ENCODE data around the gene MACROD2. TPM values are rescaled to one million over a fixed set of nuclear protein-coding genes. Genes with fewer than 3 reads are reported as not detected.

MACROD2 gene
- total and polyA plus RNA-seq, 7 donors, result 0.20 to 4.8 (median 0.87) TPM

- Histone ChIP-seq H3K36me3 (ENCODE audit: insufficient read depth in 1 of 2, low read depth in 1 of 2) (no peaks in the 10 kb centered on the region), H3K4me1 (peaks cover 8% of the 10 kb centered on the region), H3K9me3 (no peaks in the 10 kb centered on the region), H3K4me3 (no peak overlapping the region), H3K27me3 (ENCODE audit: insufficient read depth in 3 of 3, low read length in 2 of 3) (no peaks in the 10 kb centered on the region), H3K27ac (peak overlapping the region; percentile 7)
- WGBS, 3 donors, result 22 to 34% (median 25%) methylated on average over 2 of the region's 2 CpGs
- intact Hi-C loops (cut with DNase I), result no loop called here
- no peak for TF ChIP-seq CTCF (IDR thresholded peaks at IDR 0.05)
- peak; percentile 25 to 78 for DNase-seq
- ATAC-seq, result peak; percentile 76 to 98 (median 80)
These were observed 780.5 kb downstream of the MACROD2 start for GRCh38 chr20:14775778-14776177.

GRCh38 chr20:14777591-14777990, 782.3 kb downstream of the MACROD2 start:
- H3K27ac ChIP-seq, result no peak overlapping the region
- intact Hi-C loops (cut with DNase I), result no loop called here
- 64 to 67% (median 66%) methylated on average over 3 of the region's 3 CpGs for WGBS, 3 donors
- no peaks in the 10 kb centered on the region for H3K36me3 ChIP-seq (ENCODE audit: insufficient read depth in 1 of 2, low read depth in 1 of 2)
- peaks cover 8% of the 10 kb centered on the region for H3K4me1 ChIP-seq
- TF ChIP-seq CTCF (IDR thresholded peaks at IDR 0.05), result no peak
- H3K4me3 ChIP-seq, result no peak overlapping the region
- DNase-seq (no peak), ATAC-seq (no peak)
- no peaks in the 10 kb centered on the region for H3K9me3 ChIP-seq
- H3K27me3 ChIP-seq (ENCODE audit: insufficient read depth in 3 of 3, low read length in 2 of 3), result no peaks in the 10 kb centered on the region

GRCh38 chr20:14778096-14778495, 782.8 kb downstream of the MACROD2 start:
- TF ChIP-seq CTCF (IDR thresholded peaks at IDR 0.05), result no peak

GRCh38 chr20:14778875-14779274, 783.6 kb downstream of the MACROD2 start:
- H3K4me1 ChIP-seq, result peaks cover 8% of the 10 kb centered on the region
- no peak overlapping the region for H3K27ac ChIP-seq
- WGBS, 3 donors, result 77 to 90% (median 87%) methylated on average over 3 of the region's 3 CpGs
- no peaks in the 10 kb centered on the region for H3K9me3 ChIP-seq
- no peaks in the 10 kb centered on the region for H3K36me3 ChIP-seq (ENCODE audit: insufficient read depth in 1 of 2, low read depth in 1 of 2)
- no peak for DNase-seq
- ATAC-seq, result no peak
- TF ChIP-seq CTCF (IDR thresholded peaks at IDR 0.05), result no peak
- intact Hi-C loops (cut with DNase I), result no loop called here
- H3K4me3 ChIP-seq, result no peak overlapping the region
- no peaks in the 10 kb centered on the region for H3K27me3 ChIP-seq (ENCODE audit: insufficient read depth in 3 of 3, low read length in 2 of 3)

More at GRCh38 chr20:14778096-14778495, 782.8 kb downstream of the MACROD2 start:
- no peak for ATAC-seq
- Histone ChIP-seq H3K27me3 (ENCODE audit: insufficient read depth in 3 of 3, low read length in 2 of 3) (no peaks in the 10 kb centered on the region), H3K36me3 (ENCODE audit: insufficient read depth in 1 of 2, low read depth in 1 of 2) (no peaks in the 10 kb centered on the region), H3K27ac (no peak overlapping the region), H3K4me1 (peaks cover 8% of the 10 kb centered on the region), H3K4me3 (no peak overlapping the region), H3K9me3 (no peaks in the 10 kb centered on the region)
- DNase-seq, result no peak
- WGBS, 3 donors, result 79 to 86% (median 81%) methylated on average over 6 of the region's 6 CpGs
- intact Hi-C loops (cut with DNase I), result no loop called here

GRCh38 chr20:14780508-14780907, 785.2 kb downstream of the MACROD2 start:
- peaks cover 7% of the 10 kb centered on the region for H3K4me1 ChIP-seq
- ATAC-seq (no peak), DNase-seq (no peak)
- no peaks in the 10 kb centered on the region for H3K27me3 ChIP-seq (ENCODE audit: insufficient read depth in 3 of 3, low read length in 2 of 3)
- intact Hi-C loops (cut with DNase I), result no loop called here
- H3K9me3 ChIP-seq, result no peaks in the 10 kb centered on the region
- no peak overlapping the region for H3K27ac ChIP-seq
- WGBS, 3 donors, result 82 to 87% (median 83%) methylated on average over 2 of the region's 2 CpGs
- no peak overlapping the region for H3K4me3 ChIP-seq
- TF ChIP-seq CTCF (IDR thresholded peaks at IDR 0.05), result no peak
- H3K36me3 ChIP-seq (ENCODE audit: insufficient read depth in 1 of 2, low read depth in 1 of 2), result no peaks in the 10 kb centered on the region

All from psoas muscle (tissue), 8 donors.